Body of pancreas (tissue), 4 donors: ENCODE measurements around the gene LRFN4. TPM values are rescaled to one million over a fixed set of nuclear protein-coding genes. Genes with fewer than 3 reads are reported as not detected.

Experiments used
- ATAC-seq: fragments of 150-250 bp; one replicate; pipeline ENCODE4 v1.9.1; 2016
- DNase-seq, 4 donors: peaks; one replicate each; pipeline ENCODE4 v3.0.0-alpha.2; 2019
- H3K27ac ChIP-seq, 4 donors: fragments of 200-600 bp; sonication (generic); 1 replicate in 3 of 4; 2 replicates in 1 of 4; pipeline versions ENCODE4 v1.5.1 to v1.6.1; 2016 to 2019; ENCODE audit warnings: mild to moderate bottlenecking in 1 of 4, mixed read lengths in 1 of 4, moderate library complexity in 1 of 4
- H3K27me3 ChIP-seq, 2 donors: fragments of 200-600 bp; sonication (generic); one replicate each; pipeline ENCODE4 v1.6.0; 2016; ENCODE audit warnings: mild to moderate bottlenecking in 1 of 2
- H3K36me3 ChIP-seq, 2 donors: fragments of 200-600 bp; sonication (generic); replicated peaks in 1 of 2; 2 replicates each; pipeline ENCODE4 v1.5.1; 2016; ENCODE audit warnings: low read depth in 2 of 2; ENCODE audit not compliant: insufficient read depth in 1 of 2
- H3K4me1 ChIP-seq: fragments of 200-600 bp; sonication (generic); one replicate; pipeline ENCODE4 v1.6.0; 2016
- H3K4me3 ChIP-seq, 2 donors: fragments of 200-600 bp; sonication (generic); 1 replicate in 1 of 2; 2 replicates in 1 of 2; pipeline ENCODE4 v1.5.1; 2016 to 2019
- H3K9me3 ChIP-seq, 3 donors: fragments of 200-600 bp; sonication (generic); 1 replicate in 2 of 3; 2 replicates in 1 of 3; pipeline ENCODE4 v1.5.1; 2016
- POLR2A ChIP-seq, 3 donors: fragments of 450-650 bp; IDR thresholded peaks; one replicate each; pipeline ENCODE4 v1.6.1; 2016; ENCODE audit warnings: antibody characterized with exemption in 3 of 3, mild to moderate bottlenecking in 2 of 3
- WGBS, 2 donors: methylation state at CpG; one replicate each; pipeline ENCODE4 v1.1.5; 2017; 5-methylcytosine and 5-hydroxymethylcytosine counted together
- intact Hi-C: fragments of 100-400 bp; cut with DNase I; formaldehyde crosslinking; loops from one replicate; pipeline ENCODE4 v1.15.1; 2023
- total RNA-seq, 2 donors: library from RNA; depleted of rRNA; stranded (reverse); fragments of >200 nt; gene quantifications; one replicate each; pipeline ENCODE4 v1.1.0, GENCODE V29; 2016
- TF ChIP-seq, protein P1 (sequence below), 7 experiments: fragments of 450-650 bp in 4 of 7; fragments of 200-600 bp in 3 of 7; sonication (generic) in 3 of 7; IDR thresholded peaks; one replicate each; pipeline ENCODE4 v1.5.1; 2016 to 2019; ENCODE audit warnings: antibody characterized with exemption in 7 of 7

Gene LRFN4
- total RNA-seq, 2 donors from 2014 or later = 2.3 to 3.0 TPM

- WGBS, 2 donors = 45 to 68% methylated on average over 7 of the region's 7 CpGs
- peak; percentile 66 for ATAC-seq
- DNase-seq = peak in 2 of 4 donors; percentile 21 to 23
- Histone ChIP-seq H3K36me3 (no peaks in the 10 kb centered on the region), H3K9me3 (no peaks in the 10 kb centered on the region), H3K4me3 (no peak overlapping the region), H3K27ac (peak overlapping the region in 1 of 4 donors; percentile 3), H3K27me3 (no peaks in the 10 kb centered on the region), H3K4me1 (peaks cover 24% of the 10 kb centered on the region)
- intact Hi-C loops = no loop called here
- TF ChIP-seq POLR2A (IDR thresholded peaks at IDR 0.05) = no peak
- TF ChIP-seq, protein P1, sequence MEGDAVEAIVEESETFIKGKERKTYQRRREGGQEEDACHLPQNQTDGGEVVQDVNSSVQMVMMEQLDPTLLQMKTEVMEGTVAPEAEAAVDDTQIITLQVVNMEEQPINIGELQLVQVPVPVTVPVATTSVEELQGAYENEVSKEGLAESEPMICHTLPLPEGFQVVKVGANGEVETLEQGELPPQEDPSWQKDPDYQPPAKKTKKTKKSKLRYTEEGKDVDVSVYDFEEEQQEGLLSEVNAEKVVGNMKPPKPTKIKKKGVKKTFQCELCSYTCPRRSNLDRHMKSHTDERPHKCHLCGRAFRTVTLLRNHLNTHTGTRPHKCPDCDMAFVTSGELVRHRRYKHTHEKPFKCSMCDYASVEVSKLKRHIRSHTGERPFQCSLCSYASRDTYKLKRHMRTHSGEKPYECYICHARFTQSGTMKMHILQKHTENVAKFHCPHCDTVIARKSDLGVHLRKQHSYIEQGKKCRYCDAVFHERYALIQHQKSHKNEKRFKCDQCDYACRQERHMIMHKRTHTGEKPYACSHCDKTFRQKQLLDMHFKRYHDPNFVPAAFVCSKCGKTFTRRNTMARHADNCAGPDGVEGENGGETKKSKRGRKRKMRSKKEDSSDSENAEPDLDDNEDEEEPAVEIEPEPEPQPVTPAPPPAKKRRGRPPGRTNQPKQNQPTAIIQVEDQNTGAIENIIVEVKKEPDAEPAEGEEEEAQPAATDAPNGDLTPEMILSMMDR (IDR thresholded peaks at IDR 0.05) = no peak
Observed at GRCh38 chr11:66901964-66902390, 45.1 kb downstream of the LRFN4 start.

GRCh38 chr11:66902486-66903177, 45.8 kb downstream of the LRFN4 start:
- ATAC-seq (no peak), DNase-seq (no peak)
- intact Hi-C loops = no loop called here

DNA sequence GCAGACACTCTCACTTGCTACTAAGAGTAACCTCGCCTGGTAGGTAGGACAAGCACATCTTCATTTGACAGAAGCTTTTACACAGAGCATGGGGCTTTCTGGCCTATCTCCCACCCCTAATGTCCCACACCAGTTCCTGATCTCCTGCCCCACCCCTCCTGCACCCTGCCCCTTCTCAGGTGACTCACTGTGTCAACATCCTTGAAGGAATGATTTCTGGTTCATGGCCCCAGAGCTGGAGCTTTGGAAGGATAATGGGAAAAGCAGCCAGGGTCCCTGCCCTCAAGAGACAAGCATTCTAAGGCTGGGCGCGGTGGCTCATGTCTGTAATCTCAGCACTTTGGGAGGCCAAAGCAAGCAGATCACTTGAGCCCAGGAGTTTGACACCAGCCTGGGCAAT, 47.2 kb downstream of the LRFN4 start:
- H3K36me3 ChIP-seq = no peaks in the 10 kb centered on the region
- H3K4me1 ChIP-seq = peaks cover 30% of the 10 kb centered on the region
- H3K27ac ChIP-seq = no peak overlapping the region
- H3K27me3 ChIP-seq = no peaks in the 10 kb centered on the region
- intact Hi-C loops = no loop called here
- ATAC-seq = no peak
- no peaks in the 10 kb centered on the region for H3K9me3 ChIP-seq
- 96 to 97% methylated on average over 3 of the region's 3 CpGs for WGBS, 2 donors
- H3K4me3 ChIP-seq = no peak overlapping the region
- peak in 2 of 4 donors; percentile 12 to 21 for DNase-seq
- no peak for TF ChIP-seq POLR2A (IDR thresholded peaks at IDR 0.05)
- TF ChIP-seq, protein P1 (IDR thresholded peaks at IDR 0.05) = no peak

More at GRCh38 chr11:66902486-66903177, 45.8 kb downstream of the LRFN4 start:
- TF ChIP-seq, protein P1 (IDR thresholded peaks at IDR 0.05) = no peak
- no peak for TF ChIP-seq POLR2A (IDR thresholded peaks at IDR 0.05)
- 93 to 97% methylated on average over 8 to 15 of the region's 15 CpGs for WGBS, 2 donors
- H3K9me3 ChIP-seq = no peaks in the 10 kb centered on the region
- peaks cover 30% of the 10 kb centered on the region for H3K4me1 ChIP-seq
- no peaks in the 10 kb centered on the region for H3K27me3 ChIP-seq
- H3K27ac ChIP-seq = peak overlapping the region in 1 of 4 donors; percentile 3
- no peak overlapping the region for H3K4me3 ChIP-seq
- H3K36me3 ChIP-seq = no peaks in the 10 kb centered on the region

- TF ChIP-seq, protein P1 (IDR thresholded peaks at IDR 0.05) = no peak
- no peak for TF ChIP-seq POLR2A (IDR thresholded peaks at IDR 0.05)
Observed at GRCh38 chr11:66904561-66904960, 47.7 kb downstream of the LRFN4 start.

More at GRCh38 chr11:66904561-66904960, 47.7 kb downstream of the LRFN4 start:
- Histone ChIP-seq H3K27me3 (no peaks in the 10 kb centered on the region), H3K4me3 (no peak overlapping the region), H3K36me3 (no peaks in the 10 kb centered on the region), H3K27ac (no peak overlapping the region), H3K4me1 (peaks cover 30% of the 10 kb centered on the region), H3K9me3 (no peaks in the 10 kb centered on the region)
- DNase-seq (no peak), ATAC-seq (no peak)
- intact Hi-C loops = no loop called here
- 86 to 93% methylated on average over 6 of the region's 6 CpGs for WGBS, 2 donors
